CD14-positive monocyte (primary cell): ENCODE measurements around the gene SUSD4. TPM values are rescaled to one million over a fixed set of nuclear protein-coding genes. Genes with fewer than 3 reads are reported as not detected.

ENCODE experiments used
- DNase-seq, 3 donors: peaks; one replicate each; pipeline ENCODE4 v3.0.0-alpha.2; 2011 to 2022
- H2AFZ ChIP-seq: 2 replicates; pipeline ENCODE4 v1.6.0; 2012; ENCODE audit warnings: mild to moderate bottlenecking, low read depth, low read length, inconsistent platforms; ENCODE audit not compliant: insufficient read depth, poor library complexity, severe bottlenecking
- H3K27ac ChIP-seq, 2 donors: 1 replicate in 1 of 2; 2 replicates in 1 of 2; pipeline ENCODE4 v1.5.1; 2012 to 2013; ENCODE audit warnings: low read length in 2 of 2, control low read depth in 1 of 2, inconsistent platforms in 1 of 2, low read depth in 1 of 2, mild to moderate bottlenecking in 1 of 2
- H3K27me3 ChIP-seq, 2 donors: one replicate each; pipeline versions ENCODE4 v1.6.0 to v1.6.1; 2011 to 2013; ENCODE audit warnings: low read length in 2 of 2; ENCODE audit not compliant: control insufficient read depth in 2 of 2, insufficient read depth in 2 of 2
- H3K36me3 ChIP-seq, 2 donors: replicated peaks in 1 of 2; 1 replicate in 1 of 2; 2 replicates in 1 of 2; pipeline versions ENCODE4 v1.5.1 to v1.6.1; 2012 to 2013; ENCODE audit warnings: low read length in 2 of 2, control low read depth in 1 of 2, inconsistent platforms in 1 of 2, mild to moderate bottlenecking in 1 of 2; ENCODE audit not compliant: insufficient read depth in 2 of 2, control insufficient read depth in 1 of 2
- H3K4me1 ChIP-seq, 2 donors: 1 replicate in 1 of 2; 2 replicates in 1 of 2; pipeline versions ENCODE4 v1.5.1 to v1.6.1; 2012 to 2013; ENCODE audit warnings: low read length in 2 of 2, control low read depth in 1 of 2, inconsistent platforms in 1 of 2, mild to moderate bottlenecking in 1 of 2, moderate library complexity in 1 of 2; ENCODE audit not compliant: insufficient read depth in 2 of 2, control insufficient read depth in 1 of 2
- H3K4me2 ChIP-seq: replicated peaks from 2 replicates; pipeline ENCODE3; 2012; ENCODE audit warnings: low read length, moderate library complexity, mild to moderate bottlenecking; ENCODE audit not compliant: poor library complexity, severe bottlenecking; ENCODE audit errors: extremely low read depth
- H3K4me3 ChIP-seq, 3 experiments: fragments of 200-600 bp in 1 of 3; sonication (generic) in 1 of 3; replicated peaks in 1 of 3; 1 replicate in 2 of 3; 2 replicates in 1 of 3; pipeline ENCODE4 v1.5.1; 2011 to 2013; ENCODE audit warnings: low read length in 3 of 3, mild to moderate bottlenecking in 3 of 3, control low read depth in 2 of 3, low read depth in 2 of 3, inconsistent platforms in 1 of 3, moderate library complexity in 1 of 3
- H3K79me2 ChIP-seq: 2 replicates; pipeline ENCODE4 v1.6.0; 2012; ENCODE audit warnings: mild to moderate bottlenecking, control low read depth, inconsistent platforms, low read length, moderate library complexity; ENCODE audit not compliant: insufficient read depth
- H3K9ac ChIP-seq: 2 replicates; pipeline ENCODE4 v1.6.0; 2017; ENCODE audit warnings: low read length, mild to moderate bottlenecking; ENCODE audit not compliant: insufficient read depth, poor library complexity, severe bottlenecking
- H3K9me3 ChIP-seq, 2 donors: replicated peaks in 1 of 2; 1 replicate in 1 of 2; 2 replicates in 1 of 2; pipeline versions ENCODE4 v1.5.1 to v1.6.1; 2012 to 2013; ENCODE audit warnings: low read length in 2 of 2, control low read depth in 1 of 2; ENCODE audit not compliant: control insufficient read depth in 1 of 2, insufficient read depth in 1 of 2
- H4K20me1 ChIP-seq: 2 replicates; pipeline ENCODE4 v1.6.0; 2012; ENCODE audit warnings: mild to moderate bottlenecking, low read length, control low read depth, moderate library complexity; ENCODE audit not compliant: insufficient read depth
- H3K27ac Mint-ChIP-seq, 7 donors: one replicate each; pipeline ENCODE4 v1.8.0; 2020; ENCODE audit warnings: mild to moderate bottlenecking in 7 of 7, mixed read lengths in 7 of 7, moderate library complexity in 6 of 7, inconsistent platforms in 2 of 7
- H3K27me3 Mint-ChIP-seq, 3 donors: one replicate each; pipeline ENCODE4 v1.8.0; 2021 to 2022; ENCODE audit warnings: low read depth in 3 of 3, mild to moderate bottlenecking in 3 of 3, mixed read lengths in 3 of 3, moderate library complexity in 3 of 3, inconsistent platforms in 1 of 3
- H3K36me3 Mint-ChIP-seq, 2 donors: one replicate each; pipeline ENCODE4 v1.8.0; 2020; ENCODE audit warnings: mixed read lengths in 2 of 2, inconsistent platforms in 1 of 2, mild to moderate bottlenecking in 1 of 2
- H3K4me1 Mint-ChIP-seq: one replicate; pipeline ENCODE4 v1.8.0; 2020; ENCODE audit warnings: mild to moderate bottlenecking, mixed read lengths
- H3K4me3 Mint-ChIP-seq, 2 donors: one replicate each; pipeline ENCODE4 v1.8.0; 2020; ENCODE audit warnings: mild to moderate bottlenecking in 2 of 2, mixed read lengths in 2 of 2, moderate library complexity in 1 of 2
- H3K9me3 Mint-ChIP-seq, 7 donors: one replicate each; pipeline ENCODE4 v1.8.0; 2020 to 2022; ENCODE audit warnings: mixed read lengths in 7 of 7, mild to moderate bottlenecking in 6 of 7, moderate library complexity in 6 of 7, inconsistent platforms in 2 of 7
- WGBS: methylation state at CpG from one replicate; pipeline ENCODE4 v1.1.5; 2013; ENCODE audit warnings: missing lambda C conversion rate; ENCODE audit not compliant: insufficient coverage; 5-methylcytosine and 5-hydroxymethylcytosine counted together
- intact Hi-C, 2 donors: fragments of 100-400 bp; cut with micrococcal nuclease; formaldehyde crosslinking; loops; one replicate each; pipeline versions ENCODE4 v1.15.0 to v1.15.1; 2023
- polyA plus RNA-seq, 3 donors: library from polyadenylated mRNA; depleted of rRNA in 1 of 3; unstranded in 2 of 3; stranded (reverse) in 1 of 3; fragments of 300-500 nt in 2 of 3; fragments of >200 nt in 1 of 3; fragmentation: Illumina TruSeq in 2 of 3; gene quantifications; 1 replicate in 2 of 3; 2 replicates in 1 of 3; pipeline ENCODE4 v1.2.3, GENCODE V29; 2012 to 2021
- TF ChIP-seq, protein P1 (sequence below): fragments of 200-600 bp; IDR thresholded peaks from one replicate; pipeline ENCODE4 v1.8.0; 2022; ENCODE audit warnings: antibody characterized with exemption, mild to moderate bottlenecking

The SUSD4 gene
- polyA plus RNA-seq, 3 donors, result 0.34 to 0.92 (median 0.50) TPM

DNA sequence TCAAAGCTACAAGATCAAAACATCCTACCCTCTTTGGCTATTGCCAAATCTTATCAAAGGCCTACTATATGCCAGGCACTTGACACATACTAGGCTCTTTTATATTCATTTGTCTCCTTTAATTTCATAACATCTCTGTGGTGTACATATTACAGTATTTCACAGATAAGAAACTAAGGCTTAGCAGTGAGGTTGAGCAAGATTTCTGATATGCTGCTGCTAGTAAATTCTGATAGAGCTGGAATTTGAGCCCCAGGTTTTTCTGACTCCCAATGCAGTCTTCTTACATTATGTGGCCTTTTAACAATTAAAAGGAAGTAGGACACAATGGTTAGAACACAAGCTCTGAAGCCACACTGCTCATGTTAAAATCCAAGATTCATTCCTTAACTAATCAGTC lies 46.1 kb upstream of the SUSD4 start:
- no peak overlapping the region for H3K4me2 ChIP-seq
- no peaks in the 10 kb centered on the region for H3K36me3 ChIP-seq
- H3K4me1 Mint-ChIP-seq, result no peaks in the 10 kb centered on the region
- no peaks in the 10 kb centered on the region for H3K9me3 ChIP-seq
- no peaks in the 10 kb centered on the region for H3K79me2 ChIP-seq
- no peak overlapping the region for H3K4me3 ChIP-seq
- no peaks in the 10 kb centered on the region for H3K27me3 ChIP-seq
- H3K36me3 Mint-ChIP-seq, result no peaks in the 10 kb centered on the region
- H3K27ac Mint-ChIP-seq, result no peak overlapping the region
- H2AFZ ChIP-seq, result no peak overlapping the region
- H3K9me3 Mint-ChIP-seq, result peaks cover 0 to 5% (median 0%) of the 10 kb centered on the region in 7 donors
- H3K4me3 Mint-ChIP-seq, result no peak overlapping the region
- no peaks in the 10 kb centered on the region for H4K20me1 ChIP-seq
- no peak overlapping the region for H3K9ac ChIP-seq
- peaks cover 0 to 15% (median 9%) of the 10 kb centered on the region in 3 donors for H3K27me3 Mint-ChIP-seq
- H3K27ac ChIP-seq, result no peak overlapping the region
- H3K4me1 ChIP-seq, result no peaks in the 10 kb centered on the region
- intact Hi-C loops, result no loop called here
- TF ChIP-seq, protein P1, sequence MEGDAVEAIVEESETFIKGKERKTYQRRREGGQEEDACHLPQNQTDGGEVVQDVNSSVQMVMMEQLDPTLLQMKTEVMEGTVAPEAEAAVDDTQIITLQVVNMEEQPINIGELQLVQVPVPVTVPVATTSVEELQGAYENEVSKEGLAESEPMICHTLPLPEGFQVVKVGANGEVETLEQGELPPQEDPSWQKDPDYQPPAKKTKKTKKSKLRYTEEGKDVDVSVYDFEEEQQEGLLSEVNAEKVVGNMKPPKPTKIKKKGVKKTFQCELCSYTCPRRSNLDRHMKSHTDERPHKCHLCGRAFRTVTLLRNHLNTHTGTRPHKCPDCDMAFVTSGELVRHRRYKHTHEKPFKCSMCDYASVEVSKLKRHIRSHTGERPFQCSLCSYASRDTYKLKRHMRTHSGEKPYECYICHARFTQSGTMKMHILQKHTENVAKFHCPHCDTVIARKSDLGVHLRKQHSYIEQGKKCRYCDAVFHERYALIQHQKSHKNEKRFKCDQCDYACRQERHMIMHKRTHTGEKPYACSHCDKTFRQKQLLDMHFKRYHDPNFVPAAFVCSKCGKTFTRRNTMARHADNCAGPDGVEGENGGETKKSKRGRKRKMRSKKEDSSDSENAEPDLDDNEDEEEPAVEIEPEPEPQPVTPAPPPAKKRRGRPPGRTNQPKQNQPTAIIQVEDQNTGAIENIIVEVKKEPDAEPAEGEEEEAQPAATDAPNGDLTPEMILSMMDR, result no peak
- no peak for DNase-seq

DNA sequence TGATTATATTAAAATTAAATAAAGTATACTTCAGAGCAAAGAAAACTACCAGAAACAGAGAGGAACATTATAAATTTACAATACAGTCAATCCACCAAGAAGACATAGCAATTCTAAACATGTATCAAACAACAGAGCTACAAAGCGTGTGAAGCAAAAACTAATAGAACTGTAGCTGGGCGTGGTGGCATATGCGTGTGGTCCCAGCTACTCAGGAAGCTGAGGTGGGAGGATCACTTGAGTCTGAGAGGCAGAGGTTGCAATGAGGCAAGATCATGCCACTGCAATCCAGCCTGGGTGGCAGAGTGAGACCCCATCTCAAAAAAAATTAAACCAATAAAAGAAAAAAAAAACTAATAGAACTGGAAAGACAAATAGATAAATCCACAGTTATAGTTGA lies 41.5 kb upstream of the SUSD4 start:
- H3K9ac ChIP-seq, result no peak overlapping the region
- H3K27ac ChIP-seq, result no peak overlapping the region
- H3K79me2 ChIP-seq, result no peaks in the 10 kb centered on the region
- Mint-ChIP-seq H3K4me1 (no peaks in the 10 kb centered on the region), H3K27ac (no peak overlapping the region), H3K9me3 (peaks cover 5 to 18% (median 11%) of the 10 kb centered on the region in 7 donors), H3K36me3 (no peaks in the 10 kb centered on the region), H3K27me3 (peaks cover 2 to 9% (median 6%) of the 10 kb centered on the region in 3 donors), H3K4me3 (no peak overlapping the region)
- H3K4me1 ChIP-seq, result no peaks in the 10 kb centered on the region
- DNase-seq, result no peak
- no peak overlapping the region for H2AFZ ChIP-seq
- TF ChIP-seq, protein P1, result no peak
- H3K9me3 ChIP-seq, result peaks cover 0 to 3% of the 10 kb centered on the region in 2 donors
- no peak overlapping the region for H3K4me3 ChIP-seq
- no peak overlapping the region for H3K4me2 ChIP-seq
- intact Hi-C loops, result no loop called here
- no peaks in the 10 kb centered on the region for H3K36me3 ChIP-seq
- no peaks in the 10 kb centered on the region for H4K20me1 ChIP-seq
- no CpG with 5 or more reads among the region's 3 CpGs for WGBS
- H3K27me3 ChIP-seq, result no peaks in the 10 kb centered on the region
